GM04504 (cell line): ENCODE results near the gene ZBTB7C.

Source experiments
- DNase-seq: peaks from one replicate; pipeline ENCODE4 v3.0.0-alpha.2; 2012; ENCODE audit warnings: low read depth

Gene ZBTB7C

DNA sequence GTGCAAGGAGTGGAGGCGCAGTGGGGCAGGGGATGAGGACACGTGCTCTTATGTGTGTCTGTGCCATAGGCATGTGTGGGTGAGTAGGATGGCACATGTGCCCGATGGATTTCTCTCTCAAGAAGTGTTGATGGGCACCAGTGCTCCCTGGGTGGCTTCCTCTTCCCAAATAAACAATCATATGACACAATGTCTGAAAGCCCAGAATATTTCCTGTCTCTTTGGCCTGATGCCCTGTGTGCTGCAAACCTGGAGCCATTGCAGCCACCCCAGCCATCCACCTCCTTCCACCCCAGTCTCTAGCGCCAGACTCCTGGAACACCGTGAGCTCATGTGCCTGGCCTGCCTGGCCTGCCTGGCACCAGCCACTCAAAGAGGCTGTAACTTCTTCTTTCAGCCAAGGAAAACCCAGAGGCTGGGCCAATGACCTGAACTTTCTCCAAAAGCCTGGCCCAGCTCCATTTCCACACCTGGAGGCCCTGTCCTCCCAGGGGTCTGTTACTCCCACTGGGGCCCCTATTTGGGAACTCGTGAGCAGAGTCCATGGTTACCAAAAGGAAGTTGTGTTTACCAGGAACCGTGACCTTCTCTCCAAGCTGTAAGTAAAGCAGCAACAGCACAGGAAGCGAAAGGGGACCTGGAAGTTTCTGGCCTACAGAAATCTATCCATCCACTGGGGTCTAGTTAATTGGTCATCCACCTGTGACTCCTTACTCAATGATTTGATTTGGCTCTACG lies 9.5 kb upstream of the ZBTB7C start:
- DNase-seq: no peak

- no peak for DNase-seq
Measured at GRCh38 chr18:48417985-48418384, 8.8 kb upstream of the ZBTB7C start.

DNA sequence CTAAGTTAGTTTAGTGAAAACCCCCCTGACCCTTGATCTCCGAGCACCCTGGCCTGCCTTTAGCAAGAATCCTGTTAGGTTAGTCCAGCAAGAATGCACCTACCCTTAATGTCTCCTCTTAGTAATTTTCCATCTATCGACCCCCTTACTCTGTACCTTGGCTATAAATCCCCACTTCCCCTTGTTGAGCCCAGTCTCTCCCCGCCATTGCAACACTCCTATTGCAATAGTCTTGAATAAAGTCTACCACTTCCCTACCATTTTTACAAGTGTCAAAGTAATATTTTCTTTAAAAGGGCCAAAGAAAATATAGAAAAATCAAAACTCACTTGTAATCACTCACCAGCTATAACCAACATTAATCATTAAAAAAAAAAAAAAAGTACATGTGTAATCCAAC lies 4.2 kb upstream of the ZBTB7C start:
- no peak for DNase-seq

DNA sequence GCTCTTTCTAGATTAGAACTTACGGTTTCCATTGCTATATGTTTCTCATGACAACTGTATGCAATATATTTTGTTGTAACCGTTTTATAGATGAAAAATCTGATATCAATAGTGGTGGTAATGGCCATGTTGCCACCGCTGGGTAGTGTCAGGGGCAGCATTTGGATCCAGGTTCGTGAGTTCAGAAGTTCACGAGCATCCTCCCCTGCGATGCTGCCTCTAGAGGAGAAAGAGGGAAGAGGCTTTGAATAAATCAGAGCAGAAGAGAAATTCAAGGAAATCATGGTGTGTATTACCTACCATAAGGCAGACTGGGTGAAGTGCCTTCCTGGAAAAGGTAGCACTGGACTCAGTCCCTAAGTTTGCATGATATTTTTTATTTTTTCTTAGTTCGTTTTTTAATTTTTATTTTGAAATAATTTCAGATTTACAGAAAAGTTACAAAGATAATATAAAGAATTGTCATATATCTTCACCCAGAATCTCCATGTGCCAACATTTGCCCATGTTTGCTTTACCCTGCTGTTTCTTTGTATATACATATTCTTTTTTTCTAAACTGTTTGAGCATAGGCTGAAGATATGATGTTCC lies 3.3 kb upstream of the ZBTB7C start:
- DNase-seq: no peak

GRCh38 chr18:48410095-48410920 lies 1.1 kb upstream of the ZBTB7C start:
- peak; percentile 56 for DNase-seq

GRCh38 chr18:48409591-48410094 lies 460 bp upstream of the ZBTB7C start:
- no peak for DNase-seq

DNA sequence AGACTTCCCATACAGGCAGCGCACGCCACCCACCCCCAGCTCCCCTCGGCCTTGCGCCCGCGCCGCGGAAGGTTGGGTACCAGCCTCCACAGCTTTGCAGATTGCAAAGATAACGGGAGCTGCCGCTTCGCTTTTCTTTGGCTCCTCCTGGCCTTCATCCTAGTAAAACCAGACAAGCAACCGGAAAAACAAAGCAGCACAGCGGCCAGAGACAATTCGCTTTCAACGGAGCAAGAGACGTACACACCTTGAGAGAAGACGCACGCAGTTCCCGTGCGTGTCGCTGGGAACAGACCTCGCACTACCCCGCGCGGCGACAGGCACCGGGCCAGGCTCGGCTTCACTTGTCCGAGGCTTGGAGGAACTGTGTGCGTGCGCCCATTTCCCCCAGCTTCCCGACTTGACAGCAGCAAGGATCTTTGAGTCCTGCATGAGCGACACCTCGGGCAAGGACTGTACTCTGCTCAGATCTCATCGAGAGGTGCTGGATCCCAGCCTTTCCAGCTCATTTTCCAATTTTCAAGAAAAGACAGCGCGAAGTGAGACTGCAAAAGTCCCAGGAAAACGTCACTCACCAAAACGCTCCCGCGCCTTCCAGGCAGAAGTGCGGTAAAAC lies 964 bp downstream of the ZBTB7C start:
- no peak for DNase-seq

DNA sequence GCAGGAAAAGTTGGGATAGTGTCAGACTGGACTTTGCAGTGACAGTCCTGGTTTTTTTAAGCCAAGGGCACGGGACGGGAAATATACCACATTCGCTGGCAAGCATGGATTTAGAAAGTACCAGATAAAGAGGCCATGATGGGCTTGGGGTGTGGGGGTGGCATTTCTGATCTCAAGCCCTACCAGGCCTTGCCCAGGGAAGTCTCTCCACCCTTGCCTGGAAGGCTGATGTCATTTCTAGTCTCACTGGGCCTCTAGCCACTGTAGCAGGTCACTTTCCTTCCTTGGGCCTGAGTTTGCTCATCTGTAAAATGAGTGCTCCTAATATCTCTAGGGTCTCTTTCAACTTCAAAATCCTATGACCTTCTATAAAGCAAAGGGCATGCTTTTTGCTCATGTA lies 1.8 kb downstream of the ZBTB7C start:
- no peak for DNase-seq

GRCh38 chr18:48405978-48406377 lies 3.2 kb downstream of the ZBTB7C start:
- DNase-seq: no peak

DNA sequence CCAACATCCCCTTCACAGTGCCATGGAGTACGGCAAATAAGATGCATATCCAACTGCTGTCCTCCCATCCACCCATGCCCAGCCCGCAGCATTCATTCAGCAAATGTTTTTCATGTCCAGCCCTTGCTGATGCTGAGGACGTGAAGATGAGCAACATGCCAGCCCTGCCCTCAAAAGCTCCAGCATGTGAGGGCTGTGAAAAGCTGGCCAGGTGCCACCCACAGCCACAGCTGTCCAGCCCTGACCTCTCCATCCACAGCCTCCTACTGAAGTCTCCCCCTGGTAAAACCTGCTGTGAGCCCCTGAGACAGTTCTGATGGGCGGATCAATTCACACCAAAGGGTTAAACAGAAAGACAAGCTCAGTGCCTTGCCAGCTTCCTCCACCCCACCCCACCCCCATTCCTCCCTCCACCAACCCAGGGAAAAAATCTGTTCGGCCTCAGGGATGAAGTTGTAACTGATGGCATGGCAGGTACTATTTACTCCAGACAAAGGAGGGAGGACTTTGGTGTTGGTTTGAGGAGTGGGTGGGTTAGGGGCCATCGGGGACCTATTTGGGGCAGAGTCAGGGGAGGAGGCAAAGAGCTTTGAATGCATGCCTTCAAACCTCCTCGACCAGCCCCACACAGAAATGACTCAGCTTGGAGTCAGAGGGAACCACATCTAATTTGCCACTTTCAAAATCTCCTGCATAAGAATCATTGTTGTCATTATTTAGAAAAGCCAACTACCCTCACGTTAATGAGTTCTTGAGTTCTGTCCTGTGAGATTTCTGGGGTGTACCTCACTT lies 4.3 kb downstream of the ZBTB7C start:
- DNase-seq: no peak

DNA sequence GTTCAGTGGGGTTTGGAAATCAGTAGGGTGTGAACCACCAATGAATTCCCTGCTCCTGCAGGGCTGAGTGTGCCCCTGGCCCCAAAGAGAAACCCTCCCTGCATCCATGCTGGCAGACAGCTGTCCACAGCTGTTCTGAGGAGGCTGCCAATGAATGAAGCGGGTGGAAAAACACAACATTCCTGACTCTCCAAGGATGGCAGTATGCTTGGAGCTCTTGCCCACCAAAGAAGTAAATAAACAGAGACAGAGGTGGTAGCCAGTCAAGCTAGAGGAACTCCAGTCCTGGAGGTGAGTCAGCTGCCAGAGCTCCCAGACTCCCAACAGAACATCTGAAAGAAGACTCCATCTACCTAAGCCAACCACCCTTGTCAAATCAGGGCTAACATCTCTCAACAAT lies 6.2 kb downstream of the ZBTB7C start:
- DNase-seq: no peak

DNA sequence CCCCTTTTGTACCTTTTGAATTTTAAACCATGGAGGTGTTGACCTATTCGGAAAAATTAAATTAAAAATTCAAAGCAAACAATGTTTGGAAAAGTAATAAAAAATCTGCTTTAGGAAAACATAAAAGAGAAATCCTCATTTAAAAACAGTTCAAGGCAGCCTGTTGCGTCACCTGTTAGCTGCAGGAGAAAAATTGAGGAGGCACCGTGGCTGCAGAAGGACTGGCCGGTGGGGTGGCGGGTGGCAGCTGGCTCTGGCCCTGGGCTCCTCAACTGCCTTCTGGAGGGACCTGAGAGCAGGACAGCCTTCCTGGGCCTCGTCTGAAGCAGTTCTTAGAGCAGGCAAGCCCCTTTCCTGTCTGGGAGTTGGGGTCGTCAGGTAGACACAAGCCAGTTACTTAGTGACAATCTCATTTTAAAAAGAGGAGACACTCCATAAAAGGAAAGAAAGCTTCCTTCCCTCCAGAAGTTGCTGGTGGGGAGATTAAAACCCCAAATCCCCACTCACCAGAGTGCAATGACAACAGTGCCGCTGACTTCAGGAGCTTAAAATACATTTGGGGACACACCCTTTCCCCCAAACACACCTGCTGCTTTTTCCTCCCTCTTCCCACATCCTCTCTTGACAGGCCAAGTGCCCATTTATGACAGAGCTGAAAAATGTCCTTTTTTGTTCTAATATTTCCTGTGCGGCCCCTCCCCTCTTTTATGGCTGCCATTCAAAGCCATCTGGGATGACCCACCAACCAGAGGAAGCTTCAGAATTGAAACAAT lies 9.7 kb downstream of the ZBTB7C start:
- DNase-seq: no peak

DNA sequence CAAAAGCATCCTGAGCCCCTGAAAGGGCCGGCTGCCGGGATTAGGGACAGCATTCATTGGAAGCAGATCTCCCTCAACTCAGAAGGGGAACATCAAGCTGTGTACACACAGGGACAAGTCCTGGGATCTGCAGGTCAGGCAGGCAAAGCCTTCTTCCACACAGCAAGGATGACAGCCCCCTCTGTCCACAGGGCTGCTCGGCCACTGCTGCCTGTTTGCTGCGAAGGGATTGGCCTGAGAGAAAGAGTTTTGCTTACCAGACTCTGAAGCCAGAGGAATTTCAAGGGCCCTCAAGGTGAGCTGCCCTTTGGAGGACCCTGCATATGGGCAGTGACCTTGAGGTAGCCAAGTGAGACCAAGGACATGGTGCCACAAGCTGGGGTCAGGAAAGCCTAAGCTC lies 11.1 kb downstream of the ZBTB7C start:
- DNase-seq: no peak

- DNase-seq: no peak
Measured at GRCh38 chr18:48397021-48397420, 12.2 kb downstream of the ZBTB7C start.

DNA sequence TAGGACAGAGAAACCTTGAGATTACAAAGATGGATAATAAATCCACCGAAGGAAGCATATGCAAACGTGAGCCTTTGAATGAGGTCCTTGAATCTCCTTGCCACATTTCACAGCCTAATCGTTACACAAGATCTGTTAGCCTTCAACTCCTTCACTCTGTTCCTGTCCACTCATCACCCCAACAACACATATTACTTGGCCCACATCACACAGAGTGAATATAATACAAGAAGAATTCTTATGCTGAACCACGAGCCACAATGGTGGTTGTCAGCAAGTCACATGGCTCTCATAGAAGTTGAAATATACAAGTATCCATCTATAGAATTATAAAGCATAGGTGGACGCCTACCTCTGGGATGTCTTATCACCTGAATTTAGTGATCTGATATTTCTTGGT lies 12.6 kb downstream of the ZBTB7C start:
- DNase-seq: no peak

GRCh38 chr18:48395646-48396045 lies 13.5 kb downstream of the ZBTB7C start:
- DNase-seq: no peak

DNA sequence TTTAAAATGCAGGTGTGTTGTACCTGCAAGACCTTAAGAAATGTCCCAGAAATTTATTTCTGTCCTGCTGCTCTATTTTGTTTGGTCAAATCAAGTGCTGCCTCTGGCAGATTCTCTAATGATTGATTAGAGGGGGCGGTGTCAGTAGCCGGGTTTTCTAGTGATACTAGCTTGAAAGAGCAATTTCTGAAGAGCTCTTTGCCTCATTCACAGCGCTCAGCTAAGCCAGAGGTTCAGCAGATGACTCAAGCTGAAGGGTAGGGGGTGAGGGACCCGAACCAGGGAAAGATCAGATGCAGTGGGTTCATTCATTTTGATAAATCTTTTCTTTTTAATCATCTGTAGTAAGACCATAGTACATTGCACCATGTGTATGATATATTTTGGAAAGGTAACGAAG lies 15.0 kb downstream of the ZBTB7C start:
- DNase-seq: no peak

DNA sequence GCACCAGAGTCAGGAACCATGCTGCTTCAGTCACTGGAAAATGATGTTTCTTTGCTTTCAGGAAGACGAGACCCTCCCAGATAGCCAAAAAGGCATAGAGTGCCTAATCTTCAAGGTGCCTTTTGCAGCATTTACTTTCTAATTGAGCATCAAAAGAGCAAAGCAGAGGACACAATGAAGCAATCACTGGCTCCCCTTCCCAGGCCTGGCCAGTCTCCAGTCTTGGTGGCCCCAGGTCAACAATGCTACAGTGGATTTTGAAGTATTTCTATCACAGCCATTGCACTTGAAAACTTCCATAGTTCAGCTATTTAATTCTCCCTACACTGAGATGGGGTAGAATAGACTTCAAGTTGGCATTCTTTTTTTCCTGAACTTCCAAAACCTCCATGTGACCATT lies 15.4 kb downstream of the ZBTB7C start:
- DNase-seq: no peak

- DNase-seq: no peak
Measured at GRCh38 chr18:48393170-48393569, 16.0 kb downstream of the ZBTB7C start.

- no peak for DNase-seq
Measured at GRCh38 chr18:48392268-48392667, 16.9 kb downstream of the ZBTB7C start.

DNA sequence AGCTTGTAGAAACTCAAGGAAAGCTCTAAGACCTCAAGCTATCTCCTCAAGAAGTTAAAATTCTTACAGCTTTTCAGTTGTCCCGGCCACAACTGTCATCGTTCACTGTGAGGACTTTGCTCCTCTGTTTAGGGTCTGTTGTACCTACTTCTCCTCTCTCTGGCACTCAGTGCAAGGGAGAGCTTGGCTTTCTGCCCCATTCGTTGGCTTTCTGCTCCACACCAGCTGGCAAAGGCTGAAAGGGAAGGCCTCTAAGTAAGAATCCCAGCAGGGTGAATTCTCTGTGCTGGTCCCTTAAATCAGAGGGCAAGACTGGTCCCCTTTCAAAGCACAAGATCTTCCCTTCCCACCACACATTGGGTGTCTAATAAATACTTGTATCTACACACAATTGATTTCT lies 17.3 kb downstream of the ZBTB7C start:
- DNase-seq: no peak
